ENCODE results near the gene HNMT. TPM values are rescaled to one million over a fixed set of nuclear protein-coding genes. Genes with fewer than 3 reads are reported as not detected.

Gene HNMT
- total and polyA plus RNA-seq, 2 donors (not counting 1 experiment from before 2014, with no cell fraction given): 0.24 TPM; not detected in 1

DNA sequence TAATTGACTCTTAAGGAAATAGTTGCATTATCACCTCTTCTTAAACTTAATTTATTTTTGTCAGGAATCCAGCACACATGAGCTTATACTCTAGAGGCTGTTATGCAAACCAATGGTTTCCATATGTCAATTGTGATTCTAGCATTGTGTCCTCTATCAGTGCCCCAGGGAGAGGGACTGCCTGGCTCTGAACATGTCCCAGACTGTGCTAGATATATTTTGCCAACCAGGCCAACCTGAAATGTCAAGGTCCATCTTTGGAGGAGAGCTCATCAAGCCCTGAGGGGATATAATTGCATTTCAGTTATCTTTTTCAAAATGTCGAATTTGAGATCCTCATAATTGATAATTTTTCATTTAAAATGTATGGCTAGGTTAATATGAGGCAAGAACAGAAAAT lies 34.2 kb downstream of the HNMT start:
- no peaks in the 10 kb centered on the region for H3K27me3 Mint-ChIP-seq
- Histone ChIP-seq H3K9me3 (ENCODE audit: control extremely low read depth in 1 of 3, control insufficient read depth in 2 of 3, insufficient read depth in 1 of 3, low read length in 2 of 3) (no peaks in the 10 kb centered on the region), H3K4me2 (replicated peaks; ENCODE audit: low read depth, low read length, poor library complexity, severe bottlenecking) (no peak overlapping the region), H3K27me3 (replicated peaks in 1 of 4; ENCODE audit: control extremely low read depth in 1 of 4, control insufficient read depth in 3 of 4, insufficient read depth in 4 of 4, low read length in 3 of 4) (no peaks in the 10 kb centered on the region), H3K4me3 (ENCODE audit: control extremely low read depth in 1 of 5, extremely low read depth in 1 of 5, insufficient read depth in 1 of 5, low read depth in 2 of 5, low read length in 4 of 5) (no peak overlapping the region), H4K20me1 (ENCODE audit: control insufficient read depth, insufficient read depth, low read length, poor library complexity, severe bottlenecking) (no peaks in the 10 kb centered on the region), H3K79me2 (ENCODE audit: control insufficient read depth, insufficient read depth, low read length) (no peaks in the 10 kb centered on the region), H3K36me3 (replicated peaks in 1 of 2; ENCODE audit: control extremely low read depth in 1 of 2, control insufficient read depth in 1 of 2, extremely low read depth in 1 of 2, insufficient read depth in 2 of 2, low read length in 1 of 2) (no peaks in the 10 kb centered on the region), H3K9ac (ENCODE audit: low read length) (no peak overlapping the region), H2AFZ (ENCODE audit: insufficient read depth, low read depth, low read length, poor library complexity, severe bottlenecking) (no peak overlapping the region), H3K27ac (ENCODE audit: low read length in 2 of 2) (no peak overlapping the region), H3K4me1 (ENCODE audit: control insufficient read depth in 2 of 2, insufficient read depth in 2 of 2, low read length in 2 of 2) (no peaks in the 10 kb centered on the region)
- H3K9me3 Mint-ChIP-seq (ENCODE audit: insufficient read depth): no peaks in the 10 kb centered on the region
- DNase-seq (no peak), ATAC-seq (ENCODE audit: low read depth) (no peak)
- intact Hi-C loops (cut with micrococcal nuclease): no loop called here
- no peak overlapping the region for H3K27ac Mint-ChIP-seq
- WGBS (ENCODE audit: insufficient coverage): no CpG with 5 or more reads among the region's 1 CpG
- no peak overlapping the region for H3K4me3 Mint-ChIP-seq
- H3K4me1 Mint-ChIP-seq: no peaks in the 10 kb centered on the region
- TF ChIP-seq EZH2 (IDR thresholded peaks at IDR 0.05; ENCODE audit: borderline replicate concordance, insufficient read depth, low read depth, low read length, poor library complexity, severe bottlenecking): no peak
- TF ChIP-seq, protein P1, sequence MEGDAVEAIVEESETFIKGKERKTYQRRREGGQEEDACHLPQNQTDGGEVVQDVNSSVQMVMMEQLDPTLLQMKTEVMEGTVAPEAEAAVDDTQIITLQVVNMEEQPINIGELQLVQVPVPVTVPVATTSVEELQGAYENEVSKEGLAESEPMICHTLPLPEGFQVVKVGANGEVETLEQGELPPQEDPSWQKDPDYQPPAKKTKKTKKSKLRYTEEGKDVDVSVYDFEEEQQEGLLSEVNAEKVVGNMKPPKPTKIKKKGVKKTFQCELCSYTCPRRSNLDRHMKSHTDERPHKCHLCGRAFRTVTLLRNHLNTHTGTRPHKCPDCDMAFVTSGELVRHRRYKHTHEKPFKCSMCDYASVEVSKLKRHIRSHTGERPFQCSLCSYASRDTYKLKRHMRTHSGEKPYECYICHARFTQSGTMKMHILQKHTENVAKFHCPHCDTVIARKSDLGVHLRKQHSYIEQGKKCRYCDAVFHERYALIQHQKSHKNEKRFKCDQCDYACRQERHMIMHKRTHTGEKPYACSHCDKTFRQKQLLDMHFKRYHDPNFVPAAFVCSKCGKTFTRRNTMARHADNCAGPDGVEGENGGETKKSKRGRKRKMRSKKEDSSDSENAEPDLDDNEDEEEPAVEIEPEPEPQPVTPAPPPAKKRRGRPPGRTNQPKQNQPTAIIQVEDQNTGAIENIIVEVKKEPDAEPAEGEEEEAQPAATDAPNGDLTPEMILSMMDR (IDR thresholded peaks at IDR 0.05): no peak
- ChIA-PET CTCF (no interaction called here), POLR2A (no interaction called here)

DNA sequence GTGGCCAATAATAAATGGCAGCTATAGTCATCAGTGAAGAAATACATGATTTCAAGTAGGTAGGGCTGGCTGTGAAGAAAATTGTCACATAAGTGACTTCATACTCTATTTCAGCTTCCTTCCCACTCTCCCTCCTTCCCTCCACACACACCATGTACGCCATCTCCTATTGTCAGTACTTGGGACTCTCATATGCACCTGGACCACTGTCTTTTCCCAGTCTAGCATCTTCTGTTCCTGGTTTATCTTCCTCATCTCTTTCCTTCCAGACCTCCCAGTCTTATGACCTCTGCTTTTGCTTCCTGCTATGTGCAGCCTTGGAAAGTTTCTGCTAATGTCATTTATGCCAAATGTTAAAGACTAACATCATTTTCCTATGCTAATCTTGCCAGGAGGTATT lies 35.0 kb downstream of the HNMT start:
- ChIA-PET CTCF (no interaction called here), POLR2A (no interaction called here)
- intact Hi-C loops (cut with micrococcal nuclease): no loop called here
- H3K27ac ChIP-seq (ENCODE audit: low read length in 2 of 2): no peak overlapping the region
- H2AFZ ChIP-seq (ENCODE audit: insufficient read depth, low read depth, low read length, poor library complexity, severe bottlenecking): no peak overlapping the region
- no peaks in the 10 kb centered on the region for H3K4me1 Mint-ChIP-seq
- H3K4me2 ChIP-seq (replicated peaks; ENCODE audit: low read depth, low read length, poor library complexity, severe bottlenecking): no peak overlapping the region
- H3K36me3 ChIP-seq (replicated peaks in 1 of 2; ENCODE audit: control extremely low read depth in 1 of 2, control insufficient read depth in 1 of 2, extremely low read depth in 1 of 2, insufficient read depth in 2 of 2, low read length in 1 of 2): no peaks in the 10 kb centered on the region
- no peaks in the 10 kb centered on the region for H3K4me1 ChIP-seq (ENCODE audit: control insufficient read depth in 2 of 2, insufficient read depth in 2 of 2, low read length in 2 of 2)
- H3K27ac Mint-ChIP-seq: no peak overlapping the region
- H3K9me3 Mint-ChIP-seq (ENCODE audit: insufficient read depth): no peaks in the 10 kb centered on the region
- H3K4me3 ChIP-seq (ENCODE audit: control extremely low read depth in 1 of 5, extremely low read depth in 1 of 5, insufficient read depth in 1 of 5, low read depth in 2 of 5, low read length in 4 of 5): no peak overlapping the region
- no peaks in the 10 kb centered on the region for H3K9me3 ChIP-seq (ENCODE audit: control extremely low read depth in 1 of 3, control insufficient read depth in 2 of 3, insufficient read depth in 1 of 3, low read length in 2 of 3)
- no peak for ATAC-seq (ENCODE audit: low read depth)
- WGBS (ENCODE audit: insufficient coverage): 70% methylated on average over 1 of the region's 1 CpG
- no peak overlapping the region for H3K9ac ChIP-seq (ENCODE audit: low read length)
- H3K79me2 ChIP-seq (ENCODE audit: control insufficient read depth, insufficient read depth, low read length): no peaks in the 10 kb centered on the region
- H3K27me3 ChIP-seq (replicated peaks in 1 of 4; ENCODE audit: control extremely low read depth in 1 of 4, control insufficient read depth in 3 of 4, insufficient read depth in 4 of 4, low read length in 3 of 4): no peaks in the 10 kb centered on the region
- H3K27me3 Mint-ChIP-seq: no peaks in the 10 kb centered on the region
- no peak for DNase-seq
- no peaks in the 10 kb centered on the region for H4K20me1 ChIP-seq (ENCODE audit: control insufficient read depth, insufficient read depth, low read length, poor library complexity, severe bottlenecking)
- H3K4me3 Mint-ChIP-seq: no peak overlapping the region
- TF ChIP-seq, protein P1 (IDR thresholded peaks at IDR 0.05): no peak

Data from B cell (primary cell).